A673 (cell line): Measurements from ENCODE around the gene MAP10.

Experiments used
- CTCF ChIP-seq: fragments of 300-800, 200-600 bp; sonication (generic); conservative IDR thresholded peaks from 2 replicates; pipeline ENCODE4 v1.5.1; 2017; ENCODE audit warnings: low read depth, mild to moderate bottlenecking, antibody characterized with exemption, low read length, moderate library complexity, mixed read lengths
- EZH2 ChIP-seq: fragments of 200-600 bp; sonication (generic); IDR thresholded peaks from 2 replicates; pipeline ENCODE4 v1.6.1; 2017; ENCODE audit warnings: borderline replicate concordance, low read depth, mild to moderate bottlenecking, mixed read lengths, antibody characterized with exemption, low read length; ENCODE audit not compliant: poor library complexity, severe bottlenecking

- TF ChIP-seq CTCF, result no peak
- no peak for TF ChIP-seq EZH2
These were observed 15.6 kb upstream of the MAP10 start for GRCh38 chr1:232789651-232790050.
